Measurements from ENCODE around the gene CASP6. TPM values are rescaled to one million over a fixed set of nuclear protein-coding genes. Genes with fewer than 3 reads are reported as not detected.

CASP6 gene
- total RNA-seq, 1 donor from 2014 or later = 43.3 TPM

DNA sequence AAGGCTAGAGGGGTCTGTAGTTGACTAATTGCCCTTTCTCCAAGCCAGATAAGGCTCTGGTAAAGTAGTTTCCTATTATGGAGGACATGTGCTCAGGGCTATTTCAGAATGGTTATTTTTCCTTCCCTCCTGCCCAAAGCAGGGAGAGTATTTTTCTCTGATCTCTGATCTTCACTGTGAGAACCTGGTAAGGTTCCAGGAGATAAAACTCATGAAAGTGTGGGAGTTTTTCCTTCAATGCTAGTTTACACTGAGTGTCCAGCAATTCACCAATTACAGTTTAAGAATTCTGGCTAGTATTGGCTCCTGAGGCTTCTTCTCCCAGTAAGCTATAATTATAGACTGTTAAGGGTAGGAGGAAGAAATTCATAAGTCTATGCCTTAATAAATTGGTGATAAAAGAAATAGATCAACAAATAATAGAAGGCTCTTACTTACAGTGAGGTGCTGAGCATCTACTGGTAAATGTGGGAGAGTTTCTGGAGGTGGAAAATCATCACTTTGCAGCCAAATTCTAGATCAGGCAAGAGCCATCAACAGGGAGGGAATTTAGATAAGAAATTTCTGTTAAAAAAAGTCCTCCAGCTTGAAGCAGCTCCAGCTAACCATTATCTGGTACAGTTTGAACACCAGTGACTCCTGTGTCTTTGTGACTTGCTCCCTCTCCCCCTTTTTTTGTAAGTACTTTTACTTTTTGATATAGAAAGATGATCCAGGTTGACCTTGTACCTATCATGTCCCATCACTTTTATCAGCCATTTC lies 30.9 kb downstream of the CASP6 start:
- no peak for DNase-seq (ENCODE audit: low read depth, low spot score)

- no peak for DNase-seq (ENCODE audit: low read depth, low spot score)
Observed at GRCh38 chr4:109671350-109671749, 31.9 kb downstream of the CASP6 start.

GRCh38 chr4:109665783-109666485 lies 37.3 kb downstream of the CASP6 start:
- DNase-seq (ENCODE audit: low read depth, low spot score) = no peak

- no peak for DNase-seq (ENCODE audit: low read depth, low spot score)
Observed at GRCh38 chr4:109662771-109663170, 40.5 kb downstream of the CASP6 start.

- DNase-seq (ENCODE audit: low read depth, low spot score) = no peak
Observed at GRCh38 chr4:109662116-109662515, 41.1 kb downstream of the CASP6 start.

GRCh38 chr4:109658871-109659410 lies 44.3 kb downstream of the CASP6 start:
- no peak for DNase-seq (ENCODE audit: low read depth, low spot score)

GRCh38 chr4:109657854-109658418 lies 45.3 kb downstream of the CASP6 start:
- no peak for DNase-seq (ENCODE audit: low read depth, low spot score)

DNA sequence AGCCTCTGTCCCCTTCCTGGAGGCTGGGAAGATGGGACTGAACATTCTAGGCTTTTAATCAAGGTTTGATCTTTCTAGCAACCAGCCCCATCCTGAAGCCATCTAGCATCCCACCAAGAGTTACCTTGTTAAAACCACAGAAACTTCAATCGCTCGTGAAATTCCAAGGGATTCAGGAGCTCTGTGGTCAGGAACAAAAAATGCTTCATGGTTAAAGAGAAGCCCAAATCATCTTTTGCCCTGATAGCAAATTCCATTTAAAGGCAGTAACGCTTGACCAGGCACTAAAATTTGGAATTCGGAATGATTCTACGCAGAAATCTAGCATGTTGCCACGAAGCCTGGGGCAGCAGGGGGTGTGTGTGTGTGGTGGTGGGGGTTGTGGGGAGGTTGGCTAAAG lies 47.8 kb downstream of the CASP6 start:
- DNase-seq (ENCODE audit: low read depth, low spot score) = no peak

GRCh38 chr4:109649872-109650271 lies 53.4 kb downstream of the CASP6 start:
- DNase-seq (ENCODE audit: low read depth, low spot score) = no peak

GRCh38 chr4:109648997-109649575 lies 54.2 kb downstream of the CASP6 start:
- no peak for DNase-seq (ENCODE audit: low read depth, low spot score)

DNA sequence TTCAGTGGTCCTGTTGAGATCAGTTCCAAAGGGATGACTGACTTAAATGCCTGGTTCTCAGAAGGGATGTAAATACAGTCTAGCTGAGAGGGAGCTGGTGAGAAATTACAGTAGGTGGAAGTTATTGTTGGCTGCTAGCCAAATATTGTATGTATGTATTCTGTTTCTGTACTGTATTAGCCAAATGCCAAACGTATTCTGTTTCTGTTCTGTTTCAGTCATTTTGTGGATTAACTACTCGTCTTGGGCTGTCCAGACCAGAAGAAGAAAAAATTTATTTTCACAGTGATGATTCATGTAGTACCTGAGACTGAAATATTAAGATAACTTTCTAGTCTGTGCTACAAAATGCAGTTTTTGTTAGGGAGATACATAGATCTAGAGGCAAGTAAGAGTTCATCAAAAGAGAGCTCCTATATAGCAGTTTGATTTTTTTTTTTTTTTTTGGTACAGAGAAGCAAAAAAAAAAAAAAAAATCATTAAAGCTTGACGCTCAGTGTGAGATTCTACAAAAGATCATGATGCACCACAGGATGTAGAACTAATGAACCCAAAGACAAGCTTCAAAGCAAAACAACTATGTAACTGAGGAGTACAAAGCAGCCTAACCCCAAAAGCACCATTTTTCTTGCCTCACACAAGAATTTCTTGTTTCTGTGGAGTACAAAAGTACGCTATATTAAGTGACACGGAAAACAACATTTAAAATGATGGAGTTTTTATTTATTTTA lies 54.8 kb downstream of the CASP6 start:
- peak; percentile 55 for DNase-seq (ENCODE audit: low read depth, low spot score)

DNA sequence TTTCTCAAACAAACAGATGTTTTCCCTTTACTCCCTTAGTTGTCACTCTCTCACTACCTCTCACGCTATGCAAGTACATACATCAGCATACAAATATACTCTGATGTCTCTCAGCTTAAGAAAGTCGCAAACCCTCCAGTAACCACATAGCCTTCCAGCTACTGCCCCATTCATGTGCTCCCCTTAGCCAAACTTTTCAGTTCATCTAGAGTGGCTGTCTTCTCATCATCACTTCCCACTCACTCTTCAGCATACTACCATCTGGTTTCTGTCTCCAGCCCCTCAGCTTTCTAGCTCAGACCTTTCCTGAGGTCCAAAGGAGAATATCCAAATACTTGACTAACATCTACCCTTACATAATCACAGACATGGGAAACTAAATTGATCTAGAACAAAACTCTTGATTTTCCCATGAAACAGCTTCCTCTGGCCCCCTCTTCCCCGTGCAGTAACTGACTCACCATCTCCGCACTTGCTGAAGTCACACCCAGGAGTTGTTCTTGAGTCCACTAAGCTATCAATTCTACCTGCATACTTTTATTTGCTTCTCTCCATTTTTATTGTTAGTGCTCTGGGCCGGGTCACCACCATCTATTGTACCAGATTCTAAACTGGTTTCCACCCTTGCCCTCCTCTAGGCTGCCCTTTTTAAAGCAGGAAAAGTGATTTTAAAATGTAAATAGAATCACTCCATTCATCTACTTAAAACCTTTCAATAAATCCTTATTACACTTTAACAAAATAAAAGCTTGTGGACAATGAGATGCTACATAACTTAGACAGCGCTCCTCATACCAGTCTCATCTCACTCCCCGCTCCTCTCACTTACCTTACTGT lies 57.2 kb downstream of the CASP6 start:
- no peak for DNase-seq (ENCODE audit: low read depth, low spot score)

GRCh38 chr4:109640644-109641043 lies 62.6 kb downstream of the CASP6 start:
- no peak for DNase-seq (ENCODE audit: low read depth, low spot score)

Other genes with a start within 250 kb of the CASP6 start
- gene MCUB, start 143.2 kb downstream of the CASP6 start, total RNA-seq = 48.6 and 73.6 TPM in 2 replicates
- gene PLA2G12A, start 26.6 kb upstream of the CASP6 start, total RNA-seq = 12.6 and 14.8 TPM in 2 replicates
- gene CFI, start 98.6 kb upstream of the CASP6 start, total RNA-seq = 23.9 and 25.1 TPM in 2 replicates
- 6.1 and 8.2 TPM in 2 replicates for gene GAR1, start 112.3 kb upstream of the CASP6 start, total RNA-seq
- gene RRH, start 124.5 kb upstream of the CASP6 start, total RNA-seq = 0.07 TPM in 1 of 2 replicates, not detected in the other
- gene LRIT3, start 144.7 kb upstream of the CASP6 start, total RNA-seq = 0.04 TPM in 1 of 2 replicates, not detected in the other
- gene EGF, start 209.4 kb upstream of the CASP6 start, total RNA-seq = 0.04 and 0.07 TPM in 2 replicates